DND-41 (cell line): ENCODE measurements around the gene CCND1.

Experiments used
- ATAC-seq: fragments of 200-7000 bp; cut with Tn5 transposase; 3 replicates; pipeline ENCODE4 v1.9.1; 2021; ENCODE audit warnings: low read depth; ENCODE audit not compliant: insufficient read depth
- DNase-seq: peaks from one replicate; pipeline ENCODE4 v3.0.0-alpha.2; 2020
- H2AFZ ChIP-seq: 2 replicates; pipeline ENCODE4 v1.6.0; 2012; ENCODE audit warnings: low read depth, low read length
- H3K27ac ChIP-seq: 2 replicates; pipeline ENCODE4 v1.5.1; 2012; ENCODE audit warnings: low read length, inconsistent platforms
- H3K27me3 ChIP-seq: fragments of 200-600 bp; sonication (generic); 2 replicates; pipeline ENCODE4 v1.6.0; 2012; ENCODE audit warnings: low read length, mild to moderate bottlenecking, inconsistent platforms; ENCODE audit not compliant: insufficient read depth, poor library complexity
- H3K36me3 ChIP-seq: 2 replicates; pipeline ENCODE4 v1.5.1; 2012; ENCODE audit warnings: low read length, inconsistent platforms; ENCODE audit not compliant: insufficient read depth
- H3K4me1 ChIP-seq: 2 replicates; pipeline ENCODE4 v1.5.1; 2012; ENCODE audit warnings: mild to moderate bottlenecking, low read length; ENCODE audit not compliant: insufficient read depth
- H3K4me2 ChIP-seq: 2 replicates; pipeline ENCODE4 v1.6.0; 2012; ENCODE audit warnings: mild to moderate bottlenecking, moderate library complexity, low read length, inconsistent platforms; ENCODE audit not compliant: insufficient read depth
- H3K4me3 ChIP-seq, 2 experiments: fragments of 200-600 bp in 1 of 2; shearing (Covaris generic) in 1 of 2; 2 replicates each; pipeline ENCODE4 v1.5.1; 2012 to 2016; ENCODE audit warnings: inconsistent platforms in 2 of 2, low read length in 2 of 2, mild to moderate bottlenecking in 2 of 2, low read depth in 1 of 2, moderate library complexity in 1 of 2
- H3K79me2 ChIP-seq: 2 replicates; pipeline ENCODE4 v1.6.0; 2012; ENCODE audit warnings: low read length, inconsistent platforms; ENCODE audit not compliant: insufficient read depth
- H3K9ac ChIP-seq: 2 replicates; pipeline ENCODE4 v1.6.0; 2012; ENCODE audit warnings: low read depth, mild to moderate bottlenecking, inconsistent platforms, low read length, moderate library complexity
- H3K9me3 ChIP-seq: 2 replicates; pipeline ENCODE4 v1.5.1; 2012; ENCODE audit warnings: low read length, moderate library complexity, mild to moderate bottlenecking, inconsistent platforms; ENCODE audit not compliant: insufficient read depth, severe bottlenecking
- H4K20me1 ChIP-seq: 2 replicates; pipeline ENCODE4 v1.6.0; 2012; ENCODE audit warnings: low read length; ENCODE audit not compliant: insufficient read depth
- CTCF ChIP-seq: IDR thresholded peaks from 2 replicates; pipeline ENCODE4 v1.5.1; 2012; ENCODE audit warnings: borderline replicate concordance, low read length, moderate library complexity, mild to moderate bottlenecking; ENCODE audit not compliant: poor library complexity, severe bottlenecking; ENCODE audit errors: extremely low read depth
- EZH2 ChIP-seq: IDR thresholded peaks from 3 replicates; pipeline ENCODE4 v1.6.1; 2012; ENCODE audit warnings: borderline replicate concordance, low read depth, mild to moderate bottlenecking, moderate library complexity, low read length, inconsistent platforms; ENCODE audit not compliant: severe bottlenecking

CCND1 gene

DNA sequence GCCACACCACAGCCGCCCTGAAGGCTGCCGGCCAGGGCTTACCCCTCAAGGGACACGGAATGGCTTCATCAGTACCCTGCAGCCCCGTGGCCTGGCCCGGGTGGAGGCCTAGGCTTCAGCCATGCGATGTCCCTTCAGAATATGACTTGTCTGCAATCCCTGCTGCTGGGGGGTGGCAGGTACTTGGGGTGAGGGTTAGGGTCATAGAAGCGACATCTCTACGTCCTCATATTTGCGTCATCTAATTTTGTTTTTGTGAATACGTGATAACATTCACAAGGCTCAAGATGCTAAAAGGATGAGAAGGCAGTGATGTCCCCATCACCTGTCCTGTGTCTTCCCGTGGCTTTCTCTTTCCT is 6.4 kb downstream of the CCND1 start:
- Histone ChIP-seq H3K27ac (no peak overlapping the region), H3K36me3 (no peaks in the 10 kb centered on the region), H2AFZ (no peak overlapping the region), H3K4me1 (no peaks in the 10 kb centered on the region), H4K20me1 (no peaks in the 10 kb centered on the region; the same call in 1 of the 2 replicates), H3K9ac (no peak overlapping the region), H3K27me3 (no peaks in the 10 kb centered on the region), H3K4me3 (no peak overlapping the region), H3K9me3 (no peaks in the 10 kb centered on the region), H3K4me2 (no peak overlapping the region), H3K79me2 (no peaks in the 10 kb centered on the region)
- DNase-seq, result no peak
- TF ChIP-seq CTCF (no peak), EZH2 (no peak)
- no peak for ATAC-seq

- H3K9me3 ChIP-seq, result no peaks in the 10 kb centered on the region
- no peak for ATAC-seq
- H3K4me3 ChIP-seq, result no peak overlapping the region
- H3K36me3 ChIP-seq, result no peaks in the 10 kb centered on the region
- H3K27ac ChIP-seq, result no peak overlapping the region
- no peak for DNase-seq
- no peak overlapping the region for H3K4me2 ChIP-seq
- H3K27me3 ChIP-seq, result no peaks in the 10 kb centered on the region
- no peaks in the 10 kb centered on the region for H3K4me1 ChIP-seq
- no peaks in the 10 kb centered on the region for H3K79me2 ChIP-seq
- H4K20me1 ChIP-seq, result no peaks in the 10 kb centered on the region; the same call in 1 of the 2 replicates
- no peak for TF ChIP-seq CTCF
- no peak for TF ChIP-seq EZH2
- no peak overlapping the region for H3K9ac ChIP-seq
- no peak overlapping the region for H2AFZ ChIP-seq
Observed at GRCh38 chr11:69647761-69648497, 7.0 kb downstream of the CCND1 start.

- ATAC-seq (no peak), DNase-seq (no peak)
- Histone ChIP-seq H3K36me3 (no peaks in the 10 kb centered on the region), H3K9me3 (no peaks in the 10 kb centered on the region), H3K4me2 (no peak overlapping the region), H3K4me3 (no peak overlapping the region), H3K79me2 (no peaks in the 10 kb centered on the region), H3K4me1 (no peaks in the 10 kb centered on the region), H3K9ac (no peak overlapping the region), H3K27ac (no peak overlapping the region), H4K20me1 (no peaks in the 10 kb centered on the region; the same call in 1 of the 2 replicates), H2AFZ (no peak overlapping the region), H3K27me3 (no peaks in the 10 kb centered on the region)
- TF ChIP-seq CTCF, result no peak
- no peak for TF ChIP-seq EZH2
Observed at GRCh38 chr11:69648679-69649575, 8.0 kb downstream of the CCND1 start.
